Lower leg skin (tissue), 3 donors: Measurements from ENCODE around the gene ALCAM.

Experiments
- CTCF ChIP-seq, 3 donors: fragments of 450-650 bp; IDR thresholded peaks; one replicate each; pipeline ENCODE4 v1.5.1; 2016; ENCODE audit warnings: antibody characterized with exemption in 3 of 3, mild to moderate bottlenecking in 3 of 3, moderate library complexity in 2 of 3
- POLR2A ChIP-seq, 2 donors: fragments of 450-650 bp; IDR thresholded peaks; one replicate each; pipeline ENCODE4 v1.6.1; 2016 to 2017; ENCODE audit warnings: antibody characterized with exemption in 2 of 2, mild to moderate bottlenecking in 1 of 2, moderate library complexity in 1 of 2

DNA sequence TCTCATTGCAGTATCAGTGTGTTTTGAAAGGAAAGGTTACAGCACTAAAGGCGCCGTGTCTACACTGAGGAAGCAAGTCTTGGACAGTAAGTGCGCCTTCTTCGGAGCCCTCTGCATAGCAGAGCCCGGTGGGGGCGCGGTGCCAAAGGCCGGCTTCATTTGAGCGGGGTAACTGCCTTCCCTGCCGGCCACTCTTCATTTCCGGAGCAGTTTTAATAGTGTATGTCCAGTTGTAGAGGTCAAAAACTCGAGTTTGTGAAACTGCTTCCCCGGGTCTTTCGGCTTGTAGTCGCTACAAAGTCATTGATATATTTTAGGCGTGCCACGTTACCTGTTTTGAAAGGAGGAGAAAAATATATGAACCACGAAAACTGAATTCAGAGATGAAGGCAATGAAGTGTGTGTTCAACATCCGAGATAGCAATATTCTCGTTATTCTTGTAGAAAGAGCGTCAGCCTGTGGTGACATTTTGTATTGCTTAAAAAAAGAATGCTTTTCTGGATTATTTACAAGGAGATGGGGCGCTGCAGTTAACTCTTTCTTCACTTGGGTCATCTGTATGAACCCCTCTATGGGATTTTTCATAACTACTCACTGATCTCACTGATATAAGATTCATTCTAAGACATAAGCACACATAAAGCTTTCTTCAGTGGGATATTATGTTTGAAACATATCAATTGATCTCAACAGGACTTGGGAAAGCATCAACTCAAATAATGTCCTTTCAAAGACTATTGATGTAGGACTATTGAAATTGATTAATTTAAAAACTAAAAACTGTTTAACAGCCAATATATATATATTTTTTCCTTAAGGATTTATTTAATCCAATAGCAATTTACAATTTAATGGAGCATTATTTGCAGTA is 3.0 kb downstream of the ALCAM start:
- TF ChIP-seq CTCF (IDR thresholded peaks at IDR 0.05): no peak
- TF ChIP-seq POLR2A (IDR thresholded peaks at IDR 0.05): no peak
